HL-60 (cell line): Measurements from ENCODE around the gene KRTAP5-9.

Experiments
- CTCF ChIP-seq: IDR thresholded peaks from one replicate; pipeline ENCODE4 v1.5.1; 2011; ENCODE audit warnings: low read length, control low read depth, inconsistent platforms; ENCODE audit not compliant: insufficient read depth
- POLR2AphosphoS5 ChIP-seq: IDR thresholded peaks from 2 replicates; pipeline ENCODE4 v1.6.1; 2012; ENCODE audit warnings: low read depth

GRCh38 chr11:71519546-71519945 is 28.7 kb upstream of the KRTAP5-9 start:
- TF ChIP-seq CTCF (no peak), POLR2AphosphoS5 (no peak)
